GF-D8 (cell line): ENCODE data around the gene DMRTB1.

Experiments used
- DNase-seq: peaks from one replicate; lab custom pipeline; 2025; lab: John Stamatoyannopoulos, UW

The DMRTB1 gene

DNA sequence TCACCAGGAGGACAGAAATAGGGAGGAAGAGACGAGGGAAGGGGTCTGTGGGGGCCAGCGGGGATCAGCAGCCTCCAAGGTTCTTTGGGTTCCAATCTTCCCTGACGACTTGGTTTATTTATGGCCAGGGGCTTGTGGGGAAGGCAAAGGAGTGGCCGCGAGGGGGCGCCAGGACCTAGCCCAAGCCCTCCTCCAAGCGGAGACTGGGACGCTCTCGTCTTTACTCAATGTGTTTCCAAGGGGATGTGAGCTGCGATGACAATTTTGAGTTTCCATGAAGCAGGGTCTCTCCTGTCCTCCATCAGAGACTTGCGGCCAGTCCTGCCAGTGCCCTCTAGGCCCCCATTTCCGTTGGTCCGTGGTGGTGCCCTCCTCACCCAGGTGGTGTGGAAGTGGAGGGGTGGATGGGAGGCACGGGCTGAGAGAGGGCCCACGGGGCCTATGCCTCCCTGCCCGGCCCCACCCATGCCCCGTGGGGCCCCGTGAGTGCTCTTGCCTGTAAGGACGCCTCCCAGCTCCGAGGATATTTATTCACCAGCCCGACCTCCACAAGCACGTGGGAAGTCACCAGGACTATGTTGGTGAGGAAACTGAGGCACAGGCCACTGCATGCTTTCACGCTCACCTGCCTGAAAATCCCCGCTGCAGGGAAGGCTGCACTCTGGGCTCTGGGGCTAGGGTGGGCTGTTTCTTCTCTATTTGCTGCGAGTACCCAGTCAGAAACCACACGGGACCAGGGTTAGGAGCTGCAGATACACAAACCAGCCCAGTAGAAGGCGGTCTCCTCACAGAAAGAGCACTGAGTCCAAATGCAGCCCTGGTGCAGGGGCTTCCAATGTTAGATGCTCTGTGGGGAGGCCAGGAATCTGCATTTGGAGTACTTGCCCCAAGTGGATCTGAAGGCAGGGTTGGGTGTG lies 26.5 kb downstream of the DMRTB1 start:
- DNase-seq, result no peak

DNA sequence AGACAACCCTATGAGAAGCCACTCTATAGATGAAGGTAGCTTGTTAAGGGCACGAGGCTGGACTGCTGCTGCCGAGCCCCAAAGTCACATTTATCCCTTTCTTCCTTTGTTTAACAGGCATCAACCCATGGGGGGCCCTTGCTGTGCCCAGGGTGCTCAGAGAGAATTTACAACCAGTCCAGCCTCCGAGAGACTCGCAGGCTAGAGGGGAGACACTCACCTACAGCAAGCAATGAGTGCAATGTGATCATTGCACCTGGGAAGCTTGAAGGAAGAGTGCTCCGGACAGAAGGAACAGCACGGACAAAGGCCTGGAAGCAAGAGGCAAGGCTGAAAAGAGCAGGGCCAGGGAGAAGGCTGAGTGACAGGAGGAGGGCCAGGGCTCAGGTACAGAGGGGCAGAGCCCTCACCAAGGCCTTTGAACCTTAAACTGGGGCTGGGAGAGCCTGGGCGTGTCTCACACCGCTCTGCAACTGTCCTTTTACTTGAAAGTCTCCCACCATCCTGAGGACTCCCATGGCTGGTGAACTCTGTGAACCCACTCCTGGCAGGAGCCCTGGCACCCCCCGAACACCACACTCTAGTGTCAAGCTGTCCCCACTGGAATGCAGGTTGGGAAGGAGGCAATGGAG lies 27.3 kb downstream of the DMRTB1 start:
- no peak for DNase-seq

DNA sequence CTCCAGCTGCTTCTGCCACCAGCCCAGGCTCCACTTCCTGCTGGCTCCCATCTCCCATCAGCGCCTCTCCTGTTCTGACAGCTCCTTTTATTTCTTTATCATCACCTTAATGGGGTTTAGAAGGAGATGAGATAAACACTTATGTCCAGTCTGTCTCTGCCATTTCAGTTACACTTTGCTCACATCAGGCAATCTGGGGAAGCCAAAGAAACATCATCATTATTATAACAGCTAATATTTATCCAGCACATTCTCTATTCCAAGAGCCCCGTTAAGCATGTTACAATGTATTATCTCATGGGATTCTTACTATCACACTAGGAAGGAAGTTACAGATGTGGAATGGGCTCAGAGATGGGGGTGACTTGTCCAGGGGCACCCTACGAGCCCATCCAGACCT lies 31.2 kb downstream of the DMRTB1 start:
- DNase-seq, result no peak

DNA sequence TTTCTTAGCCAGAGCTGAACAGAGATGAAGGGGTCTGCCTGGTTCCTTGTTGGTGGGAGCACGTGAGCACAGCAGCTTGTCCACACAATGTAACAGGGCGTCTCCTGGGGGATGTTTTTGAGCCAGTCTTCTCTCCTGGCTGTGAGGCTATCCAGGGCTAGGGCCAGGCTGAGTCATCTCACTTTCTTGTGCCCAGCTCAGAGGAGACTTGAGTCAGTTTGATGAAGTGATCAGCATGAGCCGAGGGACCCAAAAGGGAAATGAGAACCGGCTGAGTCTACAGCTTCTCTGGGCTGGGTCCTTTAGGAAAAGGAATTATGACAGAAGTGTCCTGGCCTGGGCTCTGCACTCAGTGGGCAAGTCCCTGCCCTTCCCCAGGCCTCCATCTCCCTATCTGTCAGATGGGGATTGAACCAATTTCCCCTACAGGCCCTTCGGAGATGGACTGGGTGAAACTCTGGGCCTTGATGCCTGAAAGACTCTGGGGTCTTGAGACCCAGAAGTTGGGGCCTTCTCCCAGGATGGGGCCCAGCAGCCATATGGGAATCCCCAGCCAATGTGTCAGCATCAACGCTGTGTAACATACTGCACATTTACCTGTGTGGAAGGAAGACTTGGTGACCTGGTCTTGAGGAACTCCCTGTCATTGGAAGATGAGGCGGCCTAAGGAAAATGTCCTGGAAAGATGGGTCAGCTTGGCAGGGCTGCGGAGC lies 36.6 kb downstream of the DMRTB1 start:
- DNase-seq, result no peak

DNA sequence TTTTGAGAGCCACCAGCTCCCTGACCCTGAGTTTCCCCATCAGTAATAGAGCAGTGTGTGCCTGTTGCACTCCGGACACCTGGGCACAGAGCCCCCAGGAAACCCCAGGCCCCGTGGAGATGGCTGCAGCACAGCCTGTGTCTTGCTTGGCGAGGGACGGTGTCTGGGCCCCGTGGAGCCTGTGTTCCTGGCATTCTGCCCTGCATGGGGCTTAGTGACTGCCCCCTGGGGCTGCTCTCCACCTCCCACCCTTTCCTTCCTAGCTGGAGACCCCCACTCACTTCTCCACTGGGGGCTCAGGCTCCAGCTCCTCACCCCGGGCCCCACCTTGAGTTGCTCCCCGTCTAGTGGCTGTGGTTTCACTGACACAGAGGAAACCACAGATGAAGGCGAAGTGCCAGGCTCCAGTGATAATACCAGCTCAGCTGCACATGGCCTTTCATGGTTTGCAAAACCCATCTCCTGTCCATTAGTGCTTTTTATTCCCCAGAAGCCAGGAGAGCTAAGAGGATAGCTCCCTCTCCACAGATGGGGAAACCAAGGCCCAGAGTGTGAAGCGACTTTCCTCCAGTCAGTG lies 39.4 kb downstream of the DMRTB1 start:
- peak; percentile 20 for DNase-seq

DNA sequence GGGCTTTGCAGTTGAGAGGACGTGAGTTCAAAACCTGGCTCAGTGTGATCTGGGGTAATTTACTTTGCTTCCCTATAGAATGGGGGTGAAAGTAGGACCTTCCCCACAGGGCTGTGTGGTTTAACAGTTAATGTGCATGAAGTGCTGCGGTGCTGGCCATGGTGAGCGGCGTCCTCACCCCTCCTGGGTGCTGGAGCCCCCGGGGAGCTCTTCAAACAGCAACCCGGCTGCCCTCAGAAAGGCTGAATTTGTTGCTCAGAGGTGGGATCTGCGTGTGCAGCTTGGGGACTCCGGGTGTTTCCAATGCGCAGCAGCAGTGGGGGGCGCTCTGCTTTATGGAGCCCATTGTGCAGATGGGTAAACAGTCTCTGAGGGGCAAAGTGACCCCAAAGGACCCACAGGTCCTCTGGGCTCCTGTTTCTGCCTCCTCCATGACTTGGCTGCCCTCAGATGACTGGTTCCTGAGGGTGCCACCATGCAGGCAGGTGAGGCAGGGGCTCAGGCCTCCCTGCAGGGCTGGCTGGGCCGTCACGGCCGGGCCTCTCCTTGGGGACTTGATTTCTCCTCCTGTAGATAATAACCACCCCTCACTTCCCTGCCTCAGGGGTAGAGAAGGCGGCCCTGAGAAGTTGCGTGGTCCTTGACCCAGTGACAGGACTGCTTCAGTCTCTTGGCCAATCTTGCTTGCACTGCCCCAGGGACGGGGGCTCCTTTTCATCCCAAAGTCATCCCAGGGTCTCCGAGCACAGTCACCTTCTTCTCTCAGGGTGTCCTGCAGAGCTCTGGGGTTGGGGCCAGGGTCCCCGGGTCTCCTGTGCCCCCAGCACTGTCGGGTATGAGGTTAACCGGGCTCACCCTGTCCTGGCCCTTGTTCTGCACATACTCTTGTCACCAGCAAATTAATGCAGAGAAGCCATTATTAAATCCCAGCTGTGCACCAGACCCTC lies 40.3 kb downstream of the DMRTB1 start:
- no peak for DNase-seq

DNA sequence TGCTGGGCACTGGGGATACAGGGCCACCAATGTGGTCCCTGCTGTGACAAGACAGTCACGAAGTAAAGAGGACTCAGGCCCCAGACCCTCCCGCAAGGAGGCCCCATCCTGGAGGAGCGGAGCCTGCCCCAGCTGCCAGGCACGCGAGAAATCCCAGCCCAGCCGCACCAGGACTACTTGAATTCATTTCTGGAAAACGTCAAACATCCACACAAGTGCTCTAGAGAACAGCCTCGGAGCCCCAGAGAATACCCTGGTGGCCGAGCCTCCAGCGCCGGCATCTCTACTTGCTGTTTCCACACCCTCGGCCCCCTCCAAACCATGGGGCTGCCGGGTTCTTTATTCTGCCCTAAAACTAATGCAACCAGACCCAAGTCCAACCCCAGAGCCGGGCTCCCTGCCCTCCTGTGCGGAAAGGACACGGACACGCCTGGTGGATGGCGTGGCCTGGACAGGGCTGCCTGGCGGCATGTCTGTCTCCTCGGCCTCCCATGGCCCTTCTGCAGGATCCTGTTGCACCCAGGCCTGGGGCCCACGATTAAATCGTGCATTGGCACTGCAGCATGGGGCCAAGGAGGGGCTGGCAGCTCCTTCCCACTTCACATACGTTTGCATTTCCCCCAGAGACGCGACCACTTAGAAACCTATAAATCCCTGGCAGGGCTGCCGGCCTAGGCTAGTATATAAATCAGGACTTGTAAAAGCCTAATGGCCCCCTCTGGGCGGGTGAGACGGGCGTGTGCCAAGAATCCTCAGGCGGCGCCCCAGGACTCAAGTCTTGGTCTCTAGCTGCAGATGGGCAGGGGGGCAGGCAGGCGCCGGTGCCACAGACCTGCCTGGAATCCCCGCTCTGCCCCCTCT lies 41.2 kb downstream of the DMRTB1 start:
- no peak for DNase-seq

DNA sequence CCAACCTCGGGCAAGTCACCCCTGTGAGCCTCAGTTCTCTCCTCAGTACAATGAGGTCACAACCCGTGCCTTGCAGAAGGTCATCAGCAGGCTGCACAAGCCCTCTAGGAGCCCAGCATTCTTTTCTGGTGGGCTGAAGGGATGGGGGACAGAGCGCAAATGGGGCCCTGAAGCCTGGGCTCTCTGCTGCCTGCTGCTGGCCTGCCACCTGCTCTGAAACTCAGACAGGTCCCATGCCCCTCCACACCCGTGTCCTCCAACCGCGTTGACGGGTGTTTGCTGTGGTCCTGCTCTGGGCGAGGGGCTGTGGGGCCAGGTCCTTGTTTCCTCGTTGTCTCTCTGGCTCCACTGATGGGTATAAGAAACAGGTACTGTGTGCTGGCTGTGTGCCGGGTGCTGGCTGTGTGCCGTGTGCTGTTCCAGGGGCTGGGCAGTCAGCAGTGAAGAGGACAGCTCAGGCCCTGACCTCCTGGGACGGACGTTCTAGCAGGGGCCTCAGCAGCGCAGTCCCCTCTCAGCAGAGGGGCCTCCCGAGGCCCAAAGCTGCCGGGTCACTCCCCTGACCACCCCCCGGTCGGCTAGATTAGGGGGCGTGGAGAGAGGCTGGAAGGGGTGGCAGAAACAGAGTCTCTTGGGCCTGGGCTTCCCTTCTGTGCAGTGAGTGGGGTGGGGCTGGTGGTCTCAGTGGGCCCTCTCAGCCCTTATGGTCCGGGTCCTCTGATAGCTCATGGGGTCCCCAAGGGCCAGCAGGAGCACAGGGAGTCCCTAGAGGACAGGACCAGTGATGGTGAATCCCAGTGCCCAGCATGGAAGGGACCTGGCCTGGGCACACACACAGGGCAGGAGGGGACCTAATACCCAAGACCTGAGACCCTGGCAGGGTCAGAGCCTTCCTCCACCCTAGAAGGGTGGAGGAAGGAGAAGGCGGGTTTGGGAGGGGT lies 42.1 kb downstream of the DMRTB1 start:
- DNase-seq, result no peak

DNA sequence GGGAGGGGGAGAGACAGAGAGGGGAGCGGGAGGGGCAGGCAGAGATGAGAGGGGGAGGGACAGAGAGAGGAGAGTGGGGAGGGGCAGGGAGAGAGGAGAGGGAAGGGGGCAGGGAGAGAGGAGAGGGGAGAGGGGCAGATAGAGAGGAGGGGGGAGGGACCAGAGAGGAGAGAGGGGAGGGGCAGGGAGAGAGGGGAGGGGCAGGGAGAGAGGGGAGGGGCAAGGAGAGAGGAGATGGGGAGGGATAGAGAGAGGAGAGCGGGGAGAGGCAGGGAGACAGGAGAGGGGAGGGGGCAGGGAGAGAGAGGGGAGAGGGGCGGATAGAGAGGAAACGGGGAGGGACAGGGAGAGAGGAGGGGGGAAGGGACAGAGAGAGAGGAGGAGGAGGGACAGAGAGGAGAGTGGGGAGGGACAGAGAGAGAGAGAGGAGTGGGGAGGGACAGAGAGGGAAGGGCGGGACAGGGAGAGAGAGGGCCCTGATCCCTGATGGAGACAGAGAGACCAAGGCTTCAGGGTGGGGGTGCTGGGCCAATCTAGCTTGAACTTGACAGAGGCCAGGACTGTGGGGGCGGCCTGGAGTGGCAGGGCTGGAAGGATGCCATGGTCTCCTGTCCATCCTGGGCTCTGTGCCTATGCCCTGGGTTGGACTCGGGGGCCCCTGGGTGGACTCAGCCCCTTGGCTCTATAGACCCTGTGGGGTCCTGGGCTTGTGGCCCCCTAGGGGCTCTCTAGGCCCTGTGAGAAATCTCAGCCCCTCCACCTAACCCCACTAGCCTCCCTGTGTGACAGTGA lies 43.6 kb downstream of the DMRTB1 start:
- DNase-seq, result no peak

DNA sequence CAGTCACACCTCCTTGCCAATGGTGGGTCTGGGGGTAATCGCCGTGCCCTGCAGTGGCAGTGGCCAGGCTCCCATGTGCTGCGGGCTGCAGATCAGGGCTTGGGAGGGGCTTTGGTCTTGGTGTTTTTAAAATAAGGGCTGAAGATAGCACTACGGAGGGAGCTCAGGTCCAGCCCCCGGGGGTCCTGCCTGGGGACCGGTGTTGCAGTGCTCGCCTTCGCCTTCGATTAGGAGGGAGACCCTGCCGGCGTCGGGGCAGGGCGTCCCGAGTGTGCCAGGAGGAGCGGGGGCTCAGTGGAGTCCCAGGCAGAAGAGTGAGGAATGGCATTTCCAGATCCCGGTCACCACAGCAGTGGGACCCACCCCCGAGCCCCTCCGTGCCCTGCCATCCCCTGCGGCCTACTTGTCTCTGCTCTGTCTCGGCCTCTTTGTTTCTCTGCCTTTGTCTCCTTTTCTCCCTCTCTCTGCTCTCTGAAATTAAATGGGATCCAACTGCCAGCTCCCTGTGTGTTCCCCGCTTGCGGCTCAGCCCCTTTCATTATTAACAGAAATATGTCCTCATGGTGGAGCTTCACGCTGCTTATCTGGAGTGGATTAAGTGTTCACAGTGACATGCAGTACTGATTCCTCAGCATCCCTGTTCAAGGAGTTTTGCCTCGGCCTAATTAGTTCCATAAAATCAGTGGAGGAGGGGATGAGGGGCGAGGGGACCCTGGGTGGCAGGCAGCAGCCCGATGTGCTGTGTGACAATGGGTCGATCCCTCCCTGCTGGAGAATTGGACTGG lies 44.4 kb downstream of the DMRTB1 start:
- DNase-seq, result no peak

DNA sequence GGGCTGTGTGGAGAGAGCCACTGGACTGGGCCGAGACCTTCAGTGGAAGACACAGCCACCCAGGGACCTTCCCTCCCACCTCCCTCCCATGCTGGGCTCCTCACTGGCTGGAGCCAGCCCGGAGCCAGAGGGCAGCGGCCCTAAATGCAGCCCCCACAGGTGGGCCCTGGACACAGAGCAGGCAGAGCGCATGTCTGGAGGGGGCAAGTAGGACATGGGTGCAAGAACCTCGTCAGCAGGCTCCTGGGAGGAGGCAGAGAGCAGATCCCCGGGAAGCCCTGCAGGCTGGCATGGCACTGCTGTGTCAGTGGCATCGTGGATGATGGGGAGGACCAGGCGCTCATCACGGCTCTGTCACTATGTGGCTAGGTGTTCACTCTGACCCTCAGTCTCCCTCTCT lies 45.7 kb downstream of the DMRTB1 start:
- DNase-seq, result no peak

DNA sequence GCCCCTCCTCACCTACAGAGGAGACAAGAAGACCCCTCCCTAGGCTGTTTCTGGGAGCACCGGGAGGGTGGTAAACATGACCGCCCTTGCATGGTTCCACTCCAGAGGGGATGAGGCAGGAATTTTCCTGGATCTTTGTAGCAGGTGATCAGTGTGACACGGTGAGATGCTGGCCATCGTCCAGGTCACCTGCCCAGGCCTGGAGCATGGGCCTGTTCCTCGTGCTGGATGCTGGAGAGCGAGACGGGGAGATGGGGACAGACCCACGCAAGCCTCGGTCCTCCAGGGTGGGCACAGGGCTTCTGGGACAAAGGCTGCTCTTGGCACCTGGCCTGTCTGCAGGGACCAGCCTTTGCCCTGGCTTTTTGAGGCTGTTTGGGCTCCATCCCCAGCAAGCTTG lies 46.2 kb downstream of the DMRTB1 start:
- no peak for DNase-seq

DNA sequence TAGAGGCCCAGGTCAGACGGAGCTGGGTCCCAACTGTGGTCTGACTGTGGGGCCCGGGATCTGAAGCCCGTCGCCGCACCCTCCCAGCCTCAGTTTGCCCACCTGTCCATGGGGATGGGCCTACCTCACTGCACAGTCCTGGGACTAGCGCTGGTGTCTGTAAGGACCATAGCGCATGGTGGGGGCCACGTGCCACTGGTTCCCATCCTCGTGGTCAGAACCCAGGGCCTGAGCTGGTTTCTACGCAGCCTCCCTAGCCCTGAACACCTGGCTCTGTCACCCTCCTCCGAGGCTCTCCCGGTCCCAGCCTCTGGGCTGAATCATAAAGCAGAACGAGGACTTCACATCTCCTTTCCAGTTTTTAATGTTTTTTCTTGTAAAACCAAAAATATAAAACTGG lies 46.7 kb downstream of the DMRTB1 start:
- DNase-seq, result no peak

DNA sequence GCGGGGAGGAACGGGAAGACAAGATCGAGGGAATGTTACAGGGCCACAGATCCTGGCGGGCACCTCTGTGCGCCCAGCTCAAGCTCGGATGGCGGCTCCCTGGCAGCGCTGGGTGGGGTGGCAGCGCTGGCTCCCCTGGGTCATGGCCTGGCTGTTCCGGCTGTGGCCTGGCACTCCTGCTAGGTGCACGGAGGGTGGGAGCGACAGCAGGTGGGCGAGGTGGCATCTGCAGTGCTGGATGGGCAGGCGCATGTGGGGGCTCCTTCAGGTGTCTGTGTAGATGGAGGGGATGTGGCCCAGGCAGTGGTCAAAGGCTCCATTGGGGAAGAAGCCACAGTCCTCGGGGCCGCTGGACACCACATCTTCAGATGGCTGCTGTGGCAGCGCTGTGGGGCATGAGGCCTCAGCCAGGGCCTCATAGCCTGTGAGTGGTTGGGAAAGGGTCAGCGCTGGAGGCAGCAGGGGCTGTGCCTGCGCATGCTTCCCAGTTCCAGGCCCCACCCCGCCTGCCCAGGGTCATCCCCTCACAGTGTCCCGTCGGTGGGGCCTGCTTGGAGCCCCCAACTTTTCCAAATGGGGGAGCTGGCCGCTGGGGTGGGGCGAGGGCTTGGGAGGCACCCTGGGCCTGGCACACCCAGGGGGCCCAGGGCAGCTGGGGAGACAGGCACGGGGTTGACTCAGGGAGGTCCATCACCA lies 47.3 kb downstream of the DMRTB1 start:
- no peak for DNase-seq

DNA sequence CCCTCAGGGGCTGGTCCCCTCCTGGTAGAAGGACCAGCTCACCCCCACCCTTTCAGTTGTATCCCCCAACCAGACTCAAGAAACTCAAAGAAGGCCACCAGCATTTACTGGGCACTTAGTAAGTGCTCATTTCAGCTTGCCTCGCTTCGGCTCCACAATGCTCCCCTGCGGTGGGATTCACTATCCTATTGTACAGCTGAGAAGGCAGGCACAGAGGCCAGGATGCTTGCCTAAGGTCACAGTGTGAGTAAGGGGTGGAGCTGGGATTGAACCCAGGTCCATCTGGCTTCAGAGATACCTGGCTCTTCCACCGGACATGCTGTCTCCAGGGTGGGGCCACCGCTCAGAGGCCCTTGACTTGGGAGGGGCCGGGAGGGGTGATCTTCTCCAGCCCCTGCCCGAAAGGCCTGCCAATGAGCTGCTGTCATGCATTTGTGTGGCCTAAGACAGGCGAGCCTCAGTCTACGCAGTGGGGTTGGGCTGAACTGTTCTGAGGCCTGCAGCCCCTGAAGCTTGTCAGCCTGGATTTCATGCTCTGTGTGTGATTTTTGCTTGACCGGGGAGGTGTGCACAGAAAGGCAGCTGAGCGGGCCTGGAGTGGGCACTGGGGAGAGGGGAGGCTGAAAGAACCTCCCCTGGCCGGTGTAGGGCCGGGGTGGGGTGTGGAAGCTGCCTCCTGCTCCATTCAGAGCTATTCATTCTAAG lies 48.1 kb downstream of the DMRTB1 start:
- no peak for DNase-seq
